CD4-positive, alpha-beta T cell treated with Interleukin-4 for 4 hours (primary cell): Measurements from ENCODE around the gene AQP3.
A peak's percentile ranks its signal among the peaks of the same experiment; 100 is the strongest.
"Not testable (repeated sequence)": the region's sequence is repeated elsewhere in the genome, so short reads cannot be mapped to it uniquely, and the experiment has no call there.

ENCODE experiments used
- DNase-seq: peaks from one replicate; pipeline ENCODE4 v3.0.0-alpha.2; 2020

The AQP3 gene

GRCh38 chr9:33446946-33447798 lies at the start of gene AQP3:
AQP3 (minus strand) TSS chr9:33447593; CDS start chr9:33447530, 63 bp downstream.
- peak; percentile 72 for DNase-seq

GRCh38 chr9:33493819-33494218 lies 46.4 kb upstream of the AQP3 start:
- not testable (repeated sequence) for DNase-seq

- no peak for DNase-seq
These were observed 41.7 kb upstream of the AQP3 start for GRCh38 chr9:33489066-33489465.

DNA sequence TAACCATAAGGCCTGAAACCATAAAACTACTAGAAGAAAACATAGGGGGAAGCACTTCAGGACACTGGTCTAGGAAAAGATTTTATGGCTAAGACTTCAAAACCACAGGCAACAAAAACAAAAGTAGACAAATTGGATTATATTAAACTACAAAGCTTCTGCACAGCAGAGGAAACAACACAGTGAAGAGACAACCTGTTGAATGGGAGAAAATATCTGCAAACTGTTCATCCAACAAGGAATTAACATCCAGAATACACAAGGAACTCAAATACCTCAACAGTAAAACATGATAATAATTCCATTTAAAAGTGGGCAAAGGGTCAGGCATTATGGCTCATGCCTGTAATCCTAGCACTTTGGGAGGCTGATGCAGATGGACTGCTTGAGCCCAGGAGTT lies 37.9 kb upstream of the AQP3 start:
- DNase-seq, result not testable (repeated sequence)

DNA sequence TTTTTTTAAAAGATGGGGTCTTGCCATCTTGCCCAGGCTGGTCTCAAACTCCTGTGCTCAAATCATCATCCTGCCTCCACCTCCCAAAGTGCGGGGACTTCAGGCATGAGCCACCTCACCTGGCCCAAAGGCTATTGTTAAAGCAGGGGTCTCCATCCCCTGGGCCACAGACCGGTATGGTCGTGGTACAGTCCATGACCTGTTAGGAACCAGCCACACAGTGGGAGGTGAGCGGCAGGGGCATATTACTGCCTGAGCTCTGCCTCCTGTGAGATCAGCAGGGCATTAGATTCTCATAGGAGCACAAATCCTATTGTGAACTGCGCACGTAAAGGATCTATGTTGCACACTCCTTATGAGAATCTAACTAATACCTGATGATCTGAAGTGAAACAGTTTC lies 33.6 kb upstream of the AQP3 start:
- no peak for DNase-seq

- DNase-seq, result no peak
These were observed 32.7 kb upstream of the AQP3 start for GRCh38 chr9:33480106-33480505.

DNA sequence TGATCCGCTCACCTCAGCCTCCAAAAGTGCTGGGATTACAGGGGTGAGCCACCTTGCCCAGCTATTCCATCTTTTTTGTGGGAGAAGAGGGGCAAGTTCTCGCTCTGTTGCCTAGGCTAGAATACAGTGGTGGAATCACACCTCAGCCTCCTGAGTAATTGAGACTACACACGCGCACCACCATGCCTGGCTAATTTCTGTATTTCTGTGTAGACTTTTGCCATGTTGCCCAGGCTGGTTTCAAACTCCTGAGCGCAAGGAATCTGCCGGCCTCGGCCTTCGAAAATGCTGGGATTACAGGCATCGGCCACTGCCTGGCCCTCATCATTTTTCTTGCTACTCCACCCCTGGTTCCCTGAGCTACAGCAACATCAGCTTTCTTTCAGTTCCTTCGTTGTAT lies 29.1 kb upstream of the AQP3 start:
- DNase-seq, result no peak

DNA sequence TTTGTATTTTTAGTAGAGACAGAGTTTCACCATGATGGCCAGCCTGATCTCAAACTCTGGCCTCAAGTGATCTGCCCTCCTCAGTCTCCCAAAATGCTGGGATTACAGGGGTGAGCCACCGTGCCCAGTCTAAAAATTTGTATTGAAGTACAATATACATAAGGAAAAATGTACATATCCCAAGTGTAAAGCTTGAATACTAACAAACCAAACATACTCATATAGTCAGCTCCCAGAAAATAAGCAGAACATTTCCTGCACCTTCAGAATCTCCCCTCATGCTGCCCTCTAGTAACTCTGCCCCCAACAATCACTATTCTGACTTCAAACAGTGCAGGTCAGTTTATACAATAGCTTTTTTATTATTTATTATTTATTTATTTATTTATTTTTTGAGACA lies 28.0 kb upstream of the AQP3 start:
- no peak for DNase-seq

GRCh38 chr9:33473643-33474352 lies 26.4 kb upstream of the AQP3 start, which contains the start of gene NOL6:
NOL6 (minus strand) TSS chr9:33473924; CDS start chr9:33473842, 82 bp downstream.
- DNase-seq, result peak; percentile 98

DNA sequence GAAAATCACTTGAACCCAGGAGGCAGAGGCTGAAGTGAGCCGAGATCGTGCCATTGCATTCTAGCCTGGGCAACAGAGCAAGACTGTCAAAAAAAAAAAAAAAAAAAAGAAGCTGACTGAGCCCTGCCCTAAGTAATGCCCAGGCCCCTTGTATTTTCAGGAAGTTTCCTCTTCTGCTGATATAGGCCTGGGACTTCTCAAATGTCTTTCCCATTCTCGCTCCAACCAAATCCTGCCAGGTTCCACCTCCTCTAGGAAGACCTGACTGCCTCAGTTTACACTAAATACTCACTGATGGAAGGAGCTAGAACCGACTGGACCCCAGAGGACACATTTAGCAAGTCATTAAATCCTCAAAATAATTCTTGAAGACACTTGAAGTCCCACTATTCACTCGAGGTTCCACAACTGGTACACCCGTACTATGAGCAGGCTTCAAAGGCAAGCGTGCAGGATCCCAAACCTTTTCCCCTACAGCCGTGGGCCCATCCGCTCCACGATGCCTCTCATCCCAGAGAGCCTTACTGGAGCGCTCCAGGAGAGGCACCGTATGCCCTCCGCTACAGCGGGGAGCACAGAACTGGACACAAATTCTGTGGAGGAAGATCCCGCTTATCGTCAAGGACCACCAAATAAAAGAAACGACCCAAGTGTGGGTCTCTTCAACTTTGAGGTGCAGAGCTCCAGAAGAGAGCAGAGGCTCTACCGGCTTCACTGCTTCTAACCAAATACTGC lies 25.7 kb upstream of the AQP3 start:
- no peak for DNase-seq

- DNase-seq, result no peak
These were observed 24.9 kb upstream of the AQP3 start for GRCh38 chr9:33472171-33472880.

- DNase-seq, result no peak
These were observed 24.0 kb upstream of the AQP3 start for GRCh38 chr9:33471361-33471760.

DNA sequence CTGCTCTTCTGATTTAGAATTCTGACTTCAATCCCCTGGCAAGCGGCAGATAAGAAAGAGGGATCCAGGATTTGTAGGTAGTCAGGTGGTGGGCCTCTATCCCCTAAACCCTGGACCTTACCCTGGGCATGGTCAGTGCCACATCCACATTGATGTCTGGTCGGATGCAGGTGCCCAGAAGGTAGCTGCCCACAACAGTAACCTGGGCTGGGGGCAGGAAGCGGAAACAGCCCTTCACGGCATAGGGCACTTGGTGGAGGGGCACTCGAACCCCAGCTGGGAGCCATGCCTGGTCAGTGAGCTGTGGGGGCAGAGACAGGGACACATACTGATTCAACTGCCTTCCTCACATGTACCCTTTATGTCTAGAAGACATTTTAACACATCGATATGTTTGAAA lies 22.5 kb upstream of the AQP3 start:
- no peak for DNase-seq

- no peak for DNase-seq
These were observed 21.6 kb upstream of the AQP3 start for GRCh38 chr9:33468797-33469621.

GRCh38 chr9:33468215-33468730 lies 20.9 kb upstream of the AQP3 start:
- DNase-seq, result no peak

- DNase-seq, result no peak
These were observed 20.1 kb upstream of the AQP3 start for GRCh38 chr9:33467526-33467925.

- peak; percentile 65 for DNase-seq
These were observed 19.4 kb upstream of the AQP3 start for GRCh38 chr9:33466565-33467495.

DNA sequence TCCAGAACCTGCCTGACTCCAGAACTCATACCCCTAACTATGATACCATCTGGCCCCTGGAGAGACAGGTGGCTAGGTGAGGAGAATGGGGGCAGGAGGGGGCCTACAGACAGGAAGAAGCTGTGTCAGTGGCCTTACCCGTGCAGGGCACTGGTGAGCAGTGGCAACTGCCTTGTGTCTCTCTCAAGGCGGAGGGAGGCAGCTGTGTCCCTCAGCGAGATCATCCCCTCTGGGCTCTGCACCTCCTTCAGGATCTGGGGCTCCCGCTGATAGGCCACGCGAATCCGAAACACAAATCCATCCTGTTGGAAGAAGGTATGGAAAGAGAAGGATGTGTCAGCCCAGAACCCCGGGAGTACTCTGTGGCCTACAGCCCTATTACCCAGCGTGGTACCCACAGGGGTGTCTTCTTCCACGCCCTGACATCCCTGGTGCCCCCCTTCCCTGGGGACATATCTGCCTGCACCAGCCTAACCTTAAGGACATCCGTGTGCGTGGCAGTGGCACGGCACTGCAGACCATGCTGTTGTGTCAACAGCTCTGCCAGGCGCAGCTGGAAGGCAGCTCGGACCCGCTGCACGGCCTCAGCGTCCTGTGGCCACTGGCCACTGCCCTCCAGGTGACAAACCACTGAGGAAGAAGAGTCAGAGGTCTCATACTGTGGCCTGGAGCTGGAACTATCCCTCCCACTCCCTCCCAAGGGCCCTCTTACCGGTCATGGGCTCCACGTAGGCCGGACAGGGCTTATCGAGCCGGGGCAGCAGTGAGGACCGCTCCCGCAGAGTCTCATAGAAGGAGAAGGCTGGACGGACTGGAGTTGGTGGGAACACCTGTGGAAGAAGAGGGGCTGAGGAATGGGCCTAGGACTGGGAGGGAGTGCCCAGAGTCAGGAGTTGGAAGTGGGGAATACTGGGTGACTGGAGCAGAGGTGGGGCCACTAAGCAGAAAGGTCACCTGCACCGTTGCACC lies 18.5 kb upstream of the AQP3 start:
- no peak for DNase-seq

GRCh38 chr9:33465096-33465495 lies 17.7 kb upstream of the AQP3 start:
- no peak for DNase-seq
